Measurements from ENCODE around the gene PRKCQ.
"Not testable (repeated sequence)": the region's sequence is repeated elsewhere in the genome, so short reads cannot be mapped to it uniquely, and the experiment has no call there.

PRKCQ gene

GRCh38 chr10:6473901-6474370 lies 106.1 kb downstream of the PRKCQ start:
- no peak for DNase-seq (ENCODE audit: low read depth, low spot score)
- H3K4me3 ChIP-seq (ENCODE audit: low read depth, low read length), result no peak overlapping the region
- TF ChIP-seq CTCF (IDR thresholded peaks at IDR 0.05; ENCODE audit: insufficient read depth, low read length, missing control alignments), result no peak
- ChIA-PET CTCF (no interaction called here), POLR2A (no interaction called here)

GRCh38 chr10:6473430-6473829 lies 106.6 kb downstream of the PRKCQ start:
- ChIA-PET CTCF (no interaction called here), POLR2A (no interaction called here)
- no peak overlapping the region for H3K4me3 ChIP-seq (ENCODE audit: low read depth, low read length)
- DNase-seq (ENCODE audit: low read depth, low spot score), result no peak
- TF ChIP-seq CTCF (IDR thresholded peaks at IDR 0.05; ENCODE audit: insufficient read depth, low read length, missing control alignments), result no peak

GRCh38 chr10:6472710-6473005 lies 107.4 kb downstream of the PRKCQ start:
- POLR2A ChIA-PET; CTCF ChIA-PET; H3K4me3 ChIP-seq (ENCODE audit: low read depth, low read length); DNase-seq (ENCODE audit: low read depth, low spot score): not testable (repeated sequence)

GRCh38 chr10:6470894-6471618 lies 109.0 kb downstream of the PRKCQ start:
- H3K4me3 ChIP-seq (ENCODE audit: low read depth, low read length), result no peak overlapping the region
- POLR2A ChIA-PET, result no interaction called here
- no peak for DNase-seq (ENCODE audit: low read depth, low spot score)
- CTCF ChIA-PET, result no interaction called here
- no peak for TF ChIP-seq CTCF (IDR thresholded peaks at IDR 0.05; ENCODE audit: insufficient read depth, low read length, missing control alignments)

- CTCF ChIA-PET, result no interaction called here
- H3K4me3 ChIP-seq (ENCODE audit: low read depth, low read length), result no peak overlapping the region
- TF ChIP-seq CTCF (IDR thresholded peaks at IDR 0.05; ENCODE audit: insufficient read depth, low read length, missing control alignments), result no peak
- POLR2A ChIA-PET, result no interaction called here
- DNase-seq (ENCODE audit: low read depth, low spot score), result no peak
These were observed 110.4 kb downstream of the PRKCQ start for GRCh38 chr10:6469661-6470060.

- TF ChIP-seq CTCF (IDR thresholded peaks at IDR 0.05; ENCODE audit: insufficient read depth, low read length, missing control alignments), result no peak
- ChIA-PET CTCF (no interaction called here), POLR2A (no interaction called here)
- no peak for DNase-seq (ENCODE audit: low read depth, low spot score)
- no peak overlapping the region for H3K4me3 ChIP-seq (ENCODE audit: low read depth, low read length)
These were observed 114.0 kb downstream of the PRKCQ start for GRCh38 chr10:6465854-6466601.

GRCh38 chr10:6465437-6465836 lies 114.6 kb downstream of the PRKCQ start:
- no peak for TF ChIP-seq CTCF (IDR thresholded peaks at IDR 0.05; ENCODE audit: insufficient read depth, low read length, missing control alignments)

More at GRCh38 chr10:6465437-6465836, 114.6 kb downstream of the PRKCQ start:
- POLR2A ChIA-PET, result no interaction called here
- no peak overlapping the region for H3K4me3 ChIP-seq (ENCODE audit: low read depth, low read length)
- CTCF ChIA-PET, result no interaction called here
- no peak for DNase-seq (ENCODE audit: low read depth, low spot score)
